ENCODE results near the gene SLC16A10.

GRCh38 chr6:111154981-111155380, 67.7 kb downstream of the SLC16A10 start:
- TF ChIP-seq CTCF (IDR thresholded peaks at IDR 0.05) (no peak), POLR2A (IDR thresholded peaks at IDR 0.05) (no peak)
